K562 (cell line): ENCODE measurements around the gene TUBA1A. TPM values are rescaled to one million over a fixed set of nuclear protein-coding genes. Genes with fewer than 3 reads are reported as not detected.

Experiments used
- BACH1 ChIP-seq: fragments of 200-800 bp; sonication (Bioruptor generic); IDR thresholded peaks from 2 replicates; pipeline ENCODE4 v1.6.1; 2016; ENCODE audit warnings: missing genetic modification characterization, missing compliant biosample characterization
- CHAMP1 ChIP-seq: fragments of 450-650 bp; IDR thresholded peaks from 2 replicates; pipeline ENCODE4 v1.6.1; 2016; ENCODE audit warnings: mild to moderate bottlenecking
- FOXK2 ChIP-seq, 2 experiments: fragments of 450-650 bp; IDR thresholded peaks in 1 of 2; conservative IDR thresholded peaks in 1 of 2; 2 replicates each; pipeline ENCODE4 v1.6.1; 2016; ENCODE audit warnings: low read depth in 2 of 2, mild to moderate bottlenecking in 1 of 2
- HMGN3 ChIP-seq: IDR thresholded peaks from 2 replicates; pipeline ENCODE4 v1.6.1; 2011; ENCODE audit warnings: borderline replicate concordance, low read depth, mild to moderate bottlenecking, mixed read lengths, low read length; ENCODE audit not compliant: insufficient read length; ENCODE audit errors: extremely low read depth
- NFYB ChIP-seq: IDR thresholded peaks from 2 replicates; pipeline ENCODE4 v1.6.1; 2011; ENCODE audit warnings: mild to moderate bottlenecking, moderate library complexity; ENCODE audit not compliant: insufficient read length; ENCODE audit errors: extremely low read depth
- PRDM10 ChIP-seq: fragments of 450-650 bp; IDR thresholded peaks from 2 replicates; pipeline ENCODE4 v1.6.1; 2018; ENCODE audit not compliant: partially characterized antibody
- RBM34 ChIP-seq: fragments of 200-400 bp; formaldehyde crosslinking; IDR thresholded peaks from 2 replicates; pipeline ENCODE4 v1.6.1; 2018; ENCODE audit warnings: low read length, borderline replicate concordance; ENCODE audit not compliant: insufficient read depth
- SOX6 ChIP-seq: fragments of 450-650 bp; IDR thresholded peaks from 2 replicates; pipeline ENCODE4 v1.6.1; 2014; ENCODE audit warnings: mild to moderate bottlenecking
- SRF ChIP-seq, 2 experiments: fragments of 250-450, 450-650 bp in 1 of 2; sonication (Bioruptor Pico) in 1 of 2; sonication (generic) in 1 of 2; formaldehyde crosslinking; IDR thresholded peaks; 2 replicates each; pipeline versions ENCODE4 v1.5.0 to v1.5.1; 2020 to 2022; ENCODE audit warnings: mild to moderate bottlenecking in 1 of 2, missing genetic modification reagents in 1 of 2
- TBP ChIP-seq: optimal IDR thresholded peaks from 2 replicates; pipeline ENCODE3; 2011; ENCODE audit warnings: low read depth, low read length, improper control_type of control experiment
- polyA plus RNA-seq, 8 experiments: library from polyadenylated mRNA; depleted of rRNA in 4 of 8; stranded (reverse) in 5 of 8; unstranded in 3 of 8; fragments of >200 nt; fragmentation: Nextera tagmentation in 2 of 8; fragmentation: Illumina TruSeq in 1 of 8; extraction: Ambion mirVana in 2 of 8; extraction: Trizol in 1 of 8; gene quantifications; 2 replicates each; pipeline versions ENCODE4 v1.2.1 to v1.2.3, GENCODE V29; 2011 to 2014; ENCODE audit warnings: inconsistent platforms in 1 of 8, missing spikeins in 1 of 8
- total RNA-seq, 7 experiments: library from RNA; depleted of rRNA in 6 of 7; stranded (reverse); fragments of >200 nt in 6 of 7; fragmentation: Illumina TruSeq in 2 of 7; extraction: Trizol in 2 of 7; gene quantifications; 2 replicates each; pipeline versions ENCODE4 v1.2.1 to v1.2.3, GENCODE V29; 2011 to 2021; ENCODE audit warnings: low replicate concordance in 1 of 7
- TF ChIP-seq, protein P1 (sequence below): sonication (generic); formaldehyde crosslinking; IDR thresholded peaks from 2 replicates; pipeline ENCODE4 v1.9.0; 2022; ENCODE audit warnings: mild to moderate bottlenecking, missing genetic modification reagents
- TF ChIP-seq, protein P2 (sequence below), 2 experiments: fragments of 450-650 bp; formaldehyde crosslinking in 1 of 2; IDR thresholded peaks; 2 replicates each; pipeline versions ENCODE4 v1.4.0 to v1.6.1; 2014 to 2020; ENCODE audit warnings: mild to moderate bottlenecking in 2 of 2, borderline replicate concordance in 1 of 2, low read depth in 1 of 2

The TUBA1A gene
- total and polyA plus RNA-seq, 9 of the 15 experiments (the other 6 are each of a cell fraction or from before 2014, with no cell fraction given): 7.4 to 45.1 (median 11.9) TPM

DNA sequence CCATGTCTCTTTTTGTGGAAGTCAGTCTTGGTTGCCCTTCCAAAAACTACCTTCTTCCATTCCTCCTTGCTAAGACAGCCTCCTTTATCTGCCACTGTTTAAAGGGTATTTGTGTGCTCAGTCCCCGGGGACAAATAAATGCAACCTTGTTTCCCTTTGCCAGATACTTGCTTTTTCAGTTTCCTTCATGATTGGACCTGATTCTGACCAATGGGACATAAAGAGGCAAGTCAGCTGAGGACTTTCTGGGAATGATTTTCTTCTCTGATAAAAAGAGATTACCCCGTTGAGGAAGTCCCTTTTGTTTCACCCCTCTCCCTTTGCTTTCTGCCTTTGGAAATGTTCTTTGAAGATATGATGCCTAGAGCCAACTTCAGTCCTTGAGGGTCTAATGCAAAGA is 50.3 kb downstream of the TUBA1A start (continued):
- TF ChIP-seq PRDM10: peak; percentile 92
- peak; percentile 30 to 52; a peak in 1 of 4 replicates for TF ChIP-seq FOXK2 (conservative IDR thresholded peaks at IDR 0.05 in 1 of 2, IDR thresholded peaks at IDR 0.05 in 1 of 2; ENCODE audit: low read depth in 2 of 2)
- peak; percentile 62 for TF ChIP-seq NFYB
- 0 out of 2 replicates have a peak, but pooled peaks have one; percentile 23 for TF ChIP-seq CHAMP1
- no peak for TF ChIP-seq BACH1 (tag)
- no peak for TF ChIP-seq SRF (CRISPR knock-in tag; IDR thresholded peaks at IDR 0.05)
- no peak for TF ChIP-seq RBM34
- TF ChIP-seq TBP: peak; percentile 25
- TF ChIP-seq, protein P1, sequence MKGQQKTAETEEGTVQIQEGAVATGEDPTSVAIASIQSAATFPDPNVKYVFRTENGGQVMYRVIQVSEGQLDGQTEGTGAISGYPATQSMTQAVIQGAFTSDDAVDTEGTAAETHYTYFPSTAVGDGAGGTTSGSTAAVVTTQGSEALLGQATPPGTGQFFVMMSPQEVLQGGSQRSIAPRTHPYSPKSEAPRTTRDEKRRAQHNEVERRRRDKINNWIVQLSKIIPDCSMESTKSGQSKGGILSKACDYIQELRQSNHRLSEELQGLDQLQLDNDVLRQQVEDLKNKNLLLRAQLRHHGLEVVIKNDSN (CRISPR knock-in tag): peak; percentile 74
- no peak for TF ChIP-seq HMGN3
- TF ChIP-seq, protein P2, sequence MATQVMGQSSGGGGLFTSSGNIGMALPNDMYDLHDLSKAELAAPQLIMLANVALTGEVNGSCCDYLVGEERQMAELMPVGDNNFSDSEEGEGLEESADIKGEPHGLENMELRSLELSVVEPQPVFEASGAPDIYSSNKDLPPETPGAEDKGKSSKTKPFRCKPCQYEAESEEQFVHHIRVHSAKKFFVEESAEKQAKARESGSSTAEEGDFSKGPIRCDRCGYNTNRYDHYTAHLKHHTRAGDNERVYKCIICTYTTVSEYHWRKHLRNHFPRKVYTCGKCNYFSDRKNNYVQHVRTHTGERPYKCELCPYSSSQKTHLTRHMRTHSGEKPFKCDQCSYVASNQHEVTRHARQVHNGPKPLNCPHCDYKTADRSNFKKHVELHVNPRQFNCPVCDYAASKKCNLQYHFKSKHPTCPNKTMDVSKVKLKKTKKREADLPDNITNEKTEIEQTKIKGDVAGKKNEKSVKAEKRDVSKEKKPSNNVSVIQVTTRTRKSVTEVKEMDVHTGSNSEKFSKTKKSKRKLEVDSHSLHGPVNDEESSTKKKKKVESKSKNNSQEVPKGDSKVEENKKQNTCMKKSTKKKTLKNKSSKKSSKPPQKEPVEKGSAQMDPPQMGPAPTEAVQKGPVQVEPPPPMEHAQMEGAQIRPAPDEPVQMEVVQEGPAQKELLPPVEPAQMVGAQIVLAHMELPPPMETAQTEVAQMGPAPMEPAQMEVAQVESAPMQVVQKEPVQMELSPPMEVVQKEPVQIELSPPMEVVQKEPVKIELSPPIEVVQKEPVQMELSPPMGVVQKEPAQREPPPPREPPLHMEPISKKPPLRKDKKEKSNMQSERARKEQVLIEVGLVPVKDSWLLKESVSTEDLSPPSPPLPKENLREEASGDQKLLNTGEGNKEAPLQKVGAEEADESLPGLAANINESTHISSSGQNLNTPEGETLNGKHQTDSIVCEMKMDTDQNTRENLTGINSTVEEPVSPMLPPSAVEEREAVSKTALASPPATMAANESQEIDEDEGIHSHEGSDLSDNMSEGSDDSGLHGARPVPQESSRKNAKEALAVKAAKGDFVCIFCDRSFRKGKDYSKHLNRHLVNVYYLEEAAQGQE (IDR thresholded peaks at IDR 0.05; ENCODE audit: borderline replicate concordance): peak; percentile 52; the same call in 1 of the 2 replicates
- TF ChIP-seq, protein P2 (CRISPR knock-in tag; IDR thresholded peaks at IDR 0.05; ENCODE audit: low read depth): no peak
- peak; percentile 57; the same call in 1 of the 2 replicates for TF ChIP-seq SOX6
